Activated CD4-positive, CD25-positive, alpha-beta regulatory T cell (primary cell): ENCODE data around the gene L1TD1.
"Not testable (repeated sequence)": the region's sequence is repeated elsewhere in the genome, so short reads cannot be mapped to it uniquely, and the experiment has no call there.

Experiments used
- DNase-seq, 4 experiments: peaks; one replicate each; lab custom pipeline; 2025; lab: John Stamatoyannopoulos, UW

L1TD1 gene

GRCh38 chr1:62207187-62207586, 12.5 kb downstream of the L1TD1 start:
- no peak for DNase-seq

GRCh38 chr1:62208087-62208486, 13.4 kb downstream of the L1TD1 start:
- DNase-seq, result no peak

DNA sequence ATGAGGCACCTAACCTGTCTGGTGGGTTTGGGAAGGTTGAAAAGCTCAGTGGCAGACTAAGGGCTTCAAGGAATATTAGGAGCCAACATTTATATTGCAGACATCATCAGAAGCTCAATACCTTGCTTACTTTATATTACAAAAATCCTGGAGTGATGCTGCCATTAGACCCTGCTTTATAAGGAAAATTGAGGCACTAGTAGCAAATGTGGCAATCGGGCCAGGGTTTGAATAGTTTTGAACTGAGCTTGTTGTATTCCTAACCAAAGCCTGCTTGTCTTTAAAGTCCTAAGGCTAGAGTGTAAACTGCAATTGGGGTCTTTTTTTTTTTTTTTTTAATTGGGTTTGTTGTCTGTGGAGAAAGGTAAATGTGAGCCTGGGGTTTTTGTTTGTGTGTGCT, 14.3 kb downstream of the L1TD1 start:
- DNase-seq, result no peak

DNA sequence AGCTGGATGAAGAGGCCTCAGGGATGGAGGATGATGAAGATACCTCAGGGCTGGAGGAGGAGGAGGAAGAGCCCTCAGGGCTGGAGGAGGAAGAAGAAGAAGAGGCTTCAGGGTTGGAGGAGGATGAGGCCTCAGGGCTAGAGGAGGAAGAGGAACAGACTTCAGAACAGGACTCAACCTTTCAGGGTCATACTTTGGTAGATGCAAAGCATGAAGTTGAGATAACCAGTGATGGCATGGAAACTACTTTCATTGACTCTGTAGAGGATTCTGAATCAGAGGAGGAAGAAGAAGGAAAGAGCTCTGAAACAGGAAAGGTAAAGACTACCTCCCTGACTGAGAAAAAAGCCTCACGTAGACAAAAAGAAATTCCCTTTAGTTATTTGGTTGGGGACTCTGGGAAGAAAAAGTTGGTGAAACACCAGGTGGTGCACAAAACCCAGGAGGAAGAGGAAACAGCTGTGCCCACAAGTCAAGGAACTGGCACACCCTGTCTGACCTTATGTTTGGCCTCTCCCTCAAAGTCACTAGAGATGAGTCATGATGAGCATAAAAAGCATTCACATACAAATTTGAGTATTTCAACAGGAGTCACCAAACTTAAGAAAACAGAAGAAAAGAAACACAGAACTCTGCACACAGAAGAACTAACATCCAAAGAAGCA, 15.4 kb downstream of the L1TD1 start:
- DNase-seq, result no peak

DNA sequence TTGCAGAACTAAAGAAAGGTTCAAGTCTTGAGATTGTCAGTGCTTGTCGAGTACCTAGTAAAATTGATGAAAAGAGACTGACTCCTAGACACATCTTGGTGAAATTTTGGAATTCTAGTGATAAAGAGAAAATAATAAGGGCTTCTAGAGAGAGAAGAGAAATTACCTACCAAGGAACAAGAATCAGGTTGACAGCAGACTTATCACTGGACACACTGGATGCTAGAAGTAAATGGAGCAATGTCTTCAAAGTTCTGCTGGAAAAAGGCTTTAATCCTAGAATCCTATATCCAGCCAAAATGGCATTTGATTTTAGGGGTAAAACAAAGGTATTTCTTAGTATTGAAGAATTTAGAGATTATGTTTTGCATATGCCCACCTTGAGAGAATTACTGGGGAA, 16.3 kb downstream of the L1TD1 start:
- DNase-seq, result no peak

- no peak for DNase-seq
These were observed 17.8 kb downstream of the L1TD1 start for GRCh38 chr1:62212411-62212810.

DNA sequence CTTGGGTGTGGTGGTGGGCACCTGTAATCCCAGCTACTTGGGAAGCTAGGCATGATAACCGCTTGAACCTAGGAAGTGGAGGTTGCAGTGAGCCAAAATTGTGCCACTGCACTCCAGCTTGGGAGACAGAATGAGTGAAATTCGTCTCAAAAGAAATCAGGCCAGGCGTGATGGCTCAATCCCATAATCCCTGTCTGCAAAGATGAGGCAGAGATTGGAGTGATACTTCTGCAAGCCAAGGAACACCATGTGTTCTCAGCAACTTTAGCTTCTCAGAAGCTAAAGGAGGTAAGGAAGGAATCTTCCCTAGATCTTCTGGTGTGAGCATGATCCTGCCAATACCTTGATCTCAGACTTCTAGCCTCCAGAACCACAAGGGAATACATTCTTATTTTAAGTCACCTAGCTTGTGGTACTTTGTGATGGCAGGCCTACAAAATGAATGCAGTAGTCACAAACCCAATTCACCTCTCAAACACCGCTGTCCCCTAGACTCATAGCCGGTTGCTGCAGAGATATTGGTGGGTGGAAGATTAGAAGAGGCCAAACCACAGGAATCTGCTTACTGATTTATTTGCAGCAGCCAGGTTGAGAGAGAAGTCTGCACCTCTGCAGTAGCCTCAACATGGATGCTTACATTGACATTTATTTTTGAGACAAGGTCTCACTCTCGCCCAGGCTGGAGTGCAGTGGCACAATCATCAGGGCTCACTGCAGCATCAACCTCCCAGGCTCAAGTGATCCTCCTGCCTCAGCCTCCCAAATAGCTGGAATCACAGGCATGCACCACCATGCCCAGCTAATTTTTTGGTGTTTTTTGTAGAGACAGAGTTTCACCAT, 18.6 kb downstream of the L1TD1 start:
- no peak for DNase-seq

DNA sequence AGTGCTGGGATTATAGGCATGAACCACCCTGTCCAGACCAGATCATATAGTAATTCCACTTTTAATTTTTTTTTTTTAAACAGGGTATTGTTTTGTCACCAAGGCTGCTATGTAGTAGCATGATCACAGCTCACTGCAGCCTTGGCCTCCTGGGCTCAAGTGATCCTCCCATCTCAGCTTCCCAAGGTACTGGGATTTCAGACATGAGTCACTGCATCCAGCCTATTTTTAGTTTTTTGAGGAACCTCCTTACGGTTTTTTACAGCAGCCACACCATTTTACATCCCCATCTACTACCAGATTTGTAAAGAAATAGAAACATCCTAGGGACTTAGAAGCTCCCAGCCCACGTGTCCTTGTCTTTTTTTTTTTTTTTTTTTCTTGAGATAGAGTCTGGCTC, 24.0 kb downstream of the L1TD1 start:
- DNase-seq, result no peak

DNA sequence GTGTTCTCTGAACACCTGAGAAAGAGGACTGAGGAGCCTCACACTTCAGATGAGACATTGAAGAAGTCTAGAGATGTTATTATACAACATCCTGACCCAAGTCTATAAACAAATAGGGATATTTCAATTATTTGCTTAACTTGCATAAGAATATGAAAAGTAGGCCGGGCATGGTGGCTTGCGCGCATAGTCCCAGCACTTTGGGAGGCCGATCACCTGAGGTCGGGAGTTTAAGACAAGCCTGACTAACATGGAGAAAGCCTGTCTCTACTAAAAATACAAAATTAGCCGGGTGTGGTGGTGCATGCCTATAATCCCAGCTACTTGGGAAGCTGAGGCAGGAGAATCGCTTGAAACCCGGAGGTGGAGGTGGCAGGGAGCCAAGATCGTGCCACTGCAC, 25.8 kb downstream of the L1TD1 start:
- DNase-seq, result not testable (repeated sequence)

DNA sequence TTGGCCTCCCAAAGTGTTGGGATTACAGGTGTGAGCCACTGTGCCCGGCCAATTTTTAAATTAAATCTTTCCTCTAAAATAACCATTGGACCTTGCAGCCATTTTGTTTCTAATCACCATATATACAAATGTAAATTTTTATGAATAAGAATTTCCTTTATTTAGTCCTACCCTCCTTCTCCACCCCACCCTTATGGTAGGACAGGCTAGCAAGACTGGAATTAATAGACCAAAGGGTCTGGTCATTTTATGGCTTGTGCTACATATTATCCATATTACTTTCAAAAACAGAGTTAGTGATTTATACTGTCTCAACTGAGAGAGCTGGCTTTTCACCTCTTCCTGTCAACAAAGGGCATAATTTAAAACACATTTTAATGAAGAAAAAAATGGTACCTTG, 26.5 kb downstream of the L1TD1 start:
- no peak for DNase-seq

- no peak for DNase-seq
These were observed 27.7 kb downstream of the L1TD1 start for GRCh38 chr1:62222321-62222720.

DNA sequence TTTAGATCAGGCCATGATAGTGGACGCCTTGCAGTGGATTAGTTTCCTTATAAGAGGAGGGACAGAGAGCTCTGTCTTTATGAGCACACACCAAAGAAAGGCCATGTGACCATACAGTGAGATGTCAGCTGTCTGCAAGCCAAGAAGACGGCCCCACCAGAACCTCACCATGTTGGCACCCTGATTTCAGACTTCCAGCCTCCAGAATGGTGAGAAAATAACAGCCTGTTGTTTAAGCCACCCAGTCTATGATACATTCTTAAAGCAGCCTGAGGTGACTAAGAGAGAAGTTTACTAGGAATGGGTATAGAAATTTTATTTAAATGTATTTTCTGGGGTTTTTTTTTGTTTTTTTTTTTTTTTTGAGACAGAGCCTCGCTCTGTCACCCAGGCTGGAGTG, 29.5 kb downstream of the L1TD1 start:
- no peak for DNase-seq

DNA sequence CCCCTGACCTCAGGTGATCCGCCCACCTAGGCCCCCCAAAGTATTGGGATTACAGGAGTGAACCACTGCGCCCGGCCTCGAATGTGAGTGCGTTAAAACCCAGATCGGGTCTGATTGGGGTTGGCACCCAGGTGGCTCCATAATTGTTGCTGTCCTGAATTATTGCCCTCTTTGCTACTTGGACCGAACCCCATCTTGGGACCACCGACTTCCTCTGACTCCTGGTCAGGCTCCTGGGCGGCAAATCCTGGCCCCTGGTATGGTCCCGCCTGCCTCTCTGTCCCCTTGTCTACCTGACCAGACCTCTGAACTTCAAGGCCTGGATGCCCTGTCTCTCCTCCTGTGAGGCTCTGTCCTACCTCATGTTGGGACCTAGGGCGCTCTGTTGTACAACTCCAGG, 32.8 kb downstream of the L1TD1 start:
- DNase-seq, result no peak

- no peak for DNase-seq
These were observed 33.7 kb downstream of the L1TD1 start for GRCh38 chr1:62228136-62228882.

GRCh38 chr1:62228883-62229187, 34.2 kb downstream of the L1TD1 start:
- no peak for DNase-seq

GRCh38 chr1:62229468-62229867, 34.8 kb downstream of the L1TD1 start:
- no peak for DNase-seq

- no peak for DNase-seq
These were observed 35.3 kb downstream of the L1TD1 start for GRCh38 chr1:62229932-62230331.

GRCh38 chr1:62230718-62231117, 36.1 kb downstream of the L1TD1 start:
- DNase-seq, result no peak

GRCh38 chr1:62232871-62233278, 38.2 kb downstream of the L1TD1 start:
- DNase-seq, result no peak

GRCh38 chr1:62233926-62234450, 39.3 kb downstream of the L1TD1 start:
- DNase-seq, result no peak

DNA sequence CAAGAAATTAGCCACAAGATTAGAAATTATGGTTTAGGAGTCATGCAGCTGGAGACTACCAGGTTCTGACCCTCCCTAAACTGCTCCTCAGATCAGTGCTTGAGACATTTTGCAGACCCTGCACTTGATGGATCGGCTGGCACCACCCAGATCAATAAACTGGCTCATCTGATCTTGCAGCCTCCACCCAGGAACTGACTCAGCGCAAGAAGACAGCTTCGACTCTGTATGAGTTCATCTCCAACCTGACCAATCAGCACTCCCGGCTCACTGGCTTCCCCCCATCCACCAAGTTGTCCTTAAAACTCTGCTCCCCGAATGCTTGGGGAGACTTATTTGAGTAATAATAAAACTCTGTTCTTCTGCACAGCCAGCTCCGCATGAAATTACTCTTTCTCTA, 40.0 kb downstream of the L1TD1 start:
- no peak for DNase-seq

DNA sequence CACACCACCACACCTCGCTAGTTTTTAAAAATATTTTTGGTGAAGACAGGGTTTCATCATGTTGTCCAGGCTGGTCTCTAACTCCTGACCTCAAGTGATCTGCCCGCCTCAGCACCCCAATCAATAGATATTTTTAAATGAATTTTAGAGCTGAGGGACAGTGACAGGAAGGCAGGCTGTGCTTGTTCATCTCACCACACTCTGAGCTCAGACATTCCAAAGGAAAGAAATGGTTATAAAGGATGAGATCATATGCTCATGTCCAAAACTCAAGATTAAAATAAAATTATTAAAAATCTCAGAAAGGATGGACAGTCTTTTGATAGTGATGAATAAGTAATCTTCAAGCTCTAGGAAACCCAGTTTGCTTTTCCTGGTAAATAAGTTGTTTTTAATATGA, 40.9 kb downstream of the L1TD1 start:
- no peak for DNase-seq

GRCh38 chr1:62237361-62237760, 42.7 kb downstream of the L1TD1 start:
- no peak for DNase-seq
